ENCODE measurements around the gene ABCA10.

- no peak for TF ChIP-seq CTCF (IDR thresholded peaks at IDR 0.05)
- no peak for TF ChIP-seq POLR2A (IDR thresholded peaks at IDR 0.05)
Measured at GRCh38 chr17:69188064-69188463, 40.6 kb downstream of the ABCA10 start.
